GM19395 (cell line): ENCODE measurements around the gene MAGEC3.
"Not testable (repeated sequence)": the region's sequence is repeated elsewhere in the genome, so short reads cannot be mapped to it uniquely, and the experiment has no call there.

ENCODE experiments used
- ATAC-seq: cut with Tn5 transposase; IDR thresholded peaks from one replicate; pipeline ENCODE4 v1.9.1; 2021; ENCODE audit warnings: mild to moderate bottlenecking, moderate library complexity; ENCODE audit not compliant: unreplicated experiment

MAGEC3 gene

GRCh38 chrX:141838016-141838415 is at the start of gene MAGEC3:
MAGEC3 (plus strand) TSS chrX:141838316; CDS start chrX:141838316, 0 bp downstream.
- no peak for ATAC-seq

GRCh38 chrX:141791856-141792255 is 46.3 kb upstream of the MAGEC3 start:
- no peak for ATAC-seq

GRCh38 chrX:141811438-141811837 is 26.7 kb upstream of the MAGEC3 start:
- ATAC-seq, result no peak

- no peak for ATAC-seq
These were observed 23.8 kb upstream of the MAGEC3 start for GRCh38 chrX:141814213-141814857.

- no peak for ATAC-seq
These were observed 22.2 kb upstream of the MAGEC3 start for GRCh38 chrX:141815904-141816303.

- no peak for ATAC-seq
These were observed 5.9 kb upstream of the MAGEC3 start for GRCh38 chrX:141832247-141832646.

GRCh38 chrX:141839856-141840255 is 1.7 kb downstream of the MAGEC3 start:
- no peak for ATAC-seq

- no peak for ATAC-seq
These were observed 19.4 kb downstream of the MAGEC3 start for GRCh38 chrX:141857479-141857878.

GRCh38 chrX:141879616-141880015 is 41.5 kb downstream of the MAGEC3 start:
- ATAC-seq, result no peak

- ATAC-seq, result not testable (repeated sequence)
These were observed 50.7 kb downstream of the MAGEC3 start for GRCh38 chrX:141888811-141889210.

GRCh38 chrX:141894733-141895132 is 56.6 kb downstream of the MAGEC3 start:
- no peak for ATAC-seq

- no peak for ATAC-seq
These were observed 59.6 kb downstream of the MAGEC3 start for GRCh38 chrX:141897690-141898089.

- no peak for ATAC-seq
These were observed 64.2 kb downstream of the MAGEC3 start for GRCh38 chrX:141902366-141902765.

- no peak for ATAC-seq
These were observed 65.5 kb downstream of the MAGEC3 start, which contains the start of gene MAGEC1 for GRCh38 chrX:141903400-141904155. MAGEC1 (plus strand) TSS chrX:141903894; CDS start chrX:141905073, 1,179 bp downstream.

- ATAC-seq, result no peak
These were observed 66.1 kb downstream of the MAGEC3 start for GRCh38 chrX:141904262-141904661.

GRCh38 chrX:141917801-141918200 is 79.7 kb downstream of the MAGEC3 start:
- ATAC-seq, result no peak

GRCh38 chrX:141924293-141924692 is 86.2 kb downstream of the MAGEC3 start:
- no peak for ATAC-seq

GRCh38 chrX:141928432-141928831 is 90.3 kb downstream of the MAGEC3 start:
- no peak for ATAC-seq

GRCh38 chrX:141934059-141934641 is 96.0 kb downstream of the MAGEC3 start:
- ATAC-seq, result no peak

GRCh38 chrX:141935645-141936044 is 97.5 kb downstream of the MAGEC3 start:
- ATAC-seq, result no peak

- ATAC-seq, result no peak
These were observed 98.0 kb downstream of the MAGEC3 start for GRCh38 chrX:141936080-141936479.

GRCh38 chrX:141941234-141941633 is 103.1 kb downstream of the MAGEC3 start:
- no peak for ATAC-seq
